ENCODE data around the gene KLKB1. TPM values are rescaled to one million over a fixed set of nuclear protein-coding genes. Genes with fewer than 3 reads are reported as not detected.

The KLKB1 gene
- total and polyA plus RNA-seq, 2 donors (not counting 3 experiments of a cell fraction or from before 2014, with no cell fraction given), result not detected

GRCh38 chr4:186227744-186228513, 622 bp downstream of the KLKB1 start:
- DNase-seq (ENCODE audit: low read depth, low spot score) (no peak), FAIRE-seq (no peak)
- no peak overlapping the region for H3K4me3 ChIP-seq (replicated peaks in 1 of 3; ENCODE audit: insufficient read depth in 1 of 3, low read depth in 1 of 3, low read length in 3 of 3)
- no peaks in the 10 kb centered on the region for H3K79me2 ChIP-seq (ENCODE audit: control insufficient read depth, insufficient read depth, low read length)
- H3K36me3 ChIP-seq (ENCODE audit: control insufficient read depth in 2 of 2, extremely low read depth in 1 of 2, insufficient read depth in 2 of 2, low read length in 2 of 2), result no peaks in the 10 kb centered on the region
- no peak overlapping the region for H2AFZ ChIP-seq (ENCODE audit: low read depth, low read length)
- H3K9ac ChIP-seq (replicated peaks; ENCODE audit: extremely low read depth, insufficient read depth, low read length), result no peak overlapping the region
- H3K27me3 ChIP-seq (ENCODE audit: control insufficient read depth in 2 of 2, insufficient read depth in 2 of 2, low read length in 2 of 2), result no peaks in the 10 kb centered on the region
- BruUV-seq (replicated peaks), result no TSS peak
- no peaks in the 10 kb centered on the region for H4K20me1 ChIP-seq (replicated peaks; ENCODE audit: control insufficient read depth, extremely low read depth, insufficient read depth, low read length)
- intact Hi-C loops (cut with micrococcal nuclease), result no loop called here
- ChIA-PET POLR2A (no interaction called here), CTCF (no interaction called here)
- H3K4me1 ChIP-seq (ENCODE audit: control insufficient read depth, extremely low read depth, insufficient read depth, low read length), result no peaks in the 10 kb centered on the region
- no peaks in the 10 kb centered on the region for H3K9me3 ChIP-seq (replicated peaks; ENCODE audit: control insufficient read depth, insufficient read depth, low read length)
- H3K9me1 ChIP-seq (replicated peaks; ENCODE audit: control insufficient read depth, extremely low read depth, insufficient read depth, low read length), result no peaks in the 10 kb centered on the region
- no peak overlapping the region for H3K4me2 ChIP-seq (ENCODE audit: insufficient read depth, low read length)
- TF ChIP-seq GATA2 (IDR thresholded peaks at IDR 0.05; ENCODE audit: insufficient read depth, insufficient read length, low read depth, low read length) (no peak), MAX (IDR thresholded peaks at IDR 0.05; ENCODE audit: insufficient read depth, insufficient read length) (no peak), JUN (IDR thresholded peaks at IDR 0.05; ENCODE audit: borderline replicate concordance, insufficient read depth, insufficient read length, low read depth) (no peak), POLR2A (IDR thresholded peaks at IDR 0.05; ENCODE audit: low read depth, low read length) (no peak), CTCF (IDR thresholded peaks at IDR 0.05; ENCODE audit: extremely low read depth in 1 of 2, insufficient read depth in 1 of 2, low read depth in 1 of 2, low read length in 2 of 2) (no peak), FOS (IDR thresholded peaks at IDR 0.05; ENCODE audit: borderline replicate concordance, insufficient read depth, low read length) (no peak), POLR2AphosphoS5 (IDR thresholded peaks at IDR 0.05; ENCODE audit: insufficient read depth, low read depth, low read length) (no peak), MYC (IDR thresholded peaks at IDR 0.05; ENCODE audit: low read depth, low read length) (no peak), EZH2 (IDR thresholded peaks at IDR 0.05; ENCODE audit: borderline replicate concordance, low read depth, low read length, severe bottlenecking) (no peak)
- dilution Hi-C loops (cut with MboI; ENCODE audit: extremely low pct_ligation_motif_present, low sequenced_read_pairs), result no loop called here
- H3K27ac ChIP-seq (ENCODE audit: insufficient read depth, low read depth, low read length), result no peak overlapping the region

All from endothelial cell of umbilical vein (primary cell).